GM12864 (cell line): Measurements from ENCODE around the gene UBTF.

Experiments used
- DNase-seq: peaks from one replicate; pipeline ENCODE4 v3.0.0-alpha.2; 2011; ENCODE audit warnings: low read depth
- H3K4me3 ChIP-seq: 2 replicates; pipeline ENCODE4 v1.5.1; 2011; ENCODE audit warnings: mild to moderate bottlenecking, low read depth, low read length, control low read depth
- TF ChIP-seq, protein P1 (sequence below): IDR thresholded peaks from 2 replicates; pipeline ENCODE4 v1.5.1; 2011; ENCODE audit warnings: low read depth, mild to moderate bottlenecking, moderate library complexity, low read length, control low read depth, inconsistent platforms; ENCODE audit errors: missing control alignments

The UBTF gene

DNA sequence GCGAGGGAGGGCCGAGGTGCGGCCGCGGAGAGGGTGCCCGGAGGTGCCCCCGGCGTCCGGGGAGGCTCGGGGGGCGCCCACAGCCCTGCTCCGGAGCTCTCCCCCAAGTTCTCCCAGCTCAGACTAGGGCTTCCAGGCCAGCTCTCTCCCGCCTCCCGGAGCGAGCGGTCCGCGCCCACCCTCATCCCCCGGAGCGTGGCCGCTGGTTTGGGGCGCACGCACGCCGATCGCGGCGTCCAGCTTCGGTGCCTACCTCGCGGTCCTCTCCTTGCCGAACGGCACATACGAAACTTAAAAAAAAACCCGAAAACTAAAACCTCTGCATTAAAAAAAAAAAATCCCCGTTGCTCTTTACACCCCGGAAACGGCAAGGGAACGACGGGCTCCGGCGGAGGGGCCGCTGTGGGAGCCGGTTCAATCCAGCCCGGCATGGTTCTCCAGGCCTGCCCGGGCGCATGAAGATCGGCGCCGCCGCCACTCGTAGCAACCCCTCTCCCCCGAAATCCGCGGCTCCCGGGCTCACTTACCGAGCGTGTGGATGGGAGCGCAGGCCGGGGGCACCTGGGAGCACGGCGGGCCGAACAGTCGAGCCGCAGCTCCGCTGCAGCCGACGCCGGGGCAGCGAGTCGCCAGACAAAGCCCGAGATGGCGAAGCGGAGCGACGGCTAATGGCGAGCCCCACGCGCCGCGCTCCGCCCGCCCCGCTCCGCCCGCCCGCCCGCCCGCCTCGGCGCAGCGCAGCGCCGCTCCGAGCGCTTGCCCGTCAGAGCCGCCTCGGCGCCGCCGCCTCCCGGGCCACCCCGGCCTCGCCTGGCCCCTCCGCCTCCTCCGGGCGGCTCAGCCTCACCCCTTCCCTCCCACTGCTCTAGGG, 973 bp upstream of the UBTF start:
- DNase-seq = no peak
- H3K4me3 ChIP-seq = peak overlapping the region; percentile 87
- TF ChIP-seq, protein P1, sequence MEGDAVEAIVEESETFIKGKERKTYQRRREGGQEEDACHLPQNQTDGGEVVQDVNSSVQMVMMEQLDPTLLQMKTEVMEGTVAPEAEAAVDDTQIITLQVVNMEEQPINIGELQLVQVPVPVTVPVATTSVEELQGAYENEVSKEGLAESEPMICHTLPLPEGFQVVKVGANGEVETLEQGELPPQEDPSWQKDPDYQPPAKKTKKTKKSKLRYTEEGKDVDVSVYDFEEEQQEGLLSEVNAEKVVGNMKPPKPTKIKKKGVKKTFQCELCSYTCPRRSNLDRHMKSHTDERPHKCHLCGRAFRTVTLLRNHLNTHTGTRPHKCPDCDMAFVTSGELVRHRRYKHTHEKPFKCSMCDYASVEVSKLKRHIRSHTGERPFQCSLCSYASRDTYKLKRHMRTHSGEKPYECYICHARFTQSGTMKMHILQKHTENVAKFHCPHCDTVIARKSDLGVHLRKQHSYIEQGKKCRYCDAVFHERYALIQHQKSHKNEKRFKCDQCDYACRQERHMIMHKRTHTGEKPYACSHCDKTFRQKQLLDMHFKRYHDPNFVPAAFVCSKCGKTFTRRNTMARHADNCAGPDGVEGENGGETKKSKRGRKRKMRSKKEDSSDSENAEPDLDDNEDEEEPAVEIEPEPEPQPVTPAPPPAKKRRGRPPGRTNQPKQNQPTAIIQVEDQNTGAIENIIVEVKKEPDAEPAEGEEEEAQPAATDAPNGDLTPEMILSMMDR = no peak

GRCh38 chr17:44219108-44219615, 313 bp downstream of the UBTF start:
- no peak for DNase-seq
- peak overlapping the region; percentile 87 for H3K4me3 ChIP-seq
- TF ChIP-seq, protein P1 = peak; percentile 58

DNA sequence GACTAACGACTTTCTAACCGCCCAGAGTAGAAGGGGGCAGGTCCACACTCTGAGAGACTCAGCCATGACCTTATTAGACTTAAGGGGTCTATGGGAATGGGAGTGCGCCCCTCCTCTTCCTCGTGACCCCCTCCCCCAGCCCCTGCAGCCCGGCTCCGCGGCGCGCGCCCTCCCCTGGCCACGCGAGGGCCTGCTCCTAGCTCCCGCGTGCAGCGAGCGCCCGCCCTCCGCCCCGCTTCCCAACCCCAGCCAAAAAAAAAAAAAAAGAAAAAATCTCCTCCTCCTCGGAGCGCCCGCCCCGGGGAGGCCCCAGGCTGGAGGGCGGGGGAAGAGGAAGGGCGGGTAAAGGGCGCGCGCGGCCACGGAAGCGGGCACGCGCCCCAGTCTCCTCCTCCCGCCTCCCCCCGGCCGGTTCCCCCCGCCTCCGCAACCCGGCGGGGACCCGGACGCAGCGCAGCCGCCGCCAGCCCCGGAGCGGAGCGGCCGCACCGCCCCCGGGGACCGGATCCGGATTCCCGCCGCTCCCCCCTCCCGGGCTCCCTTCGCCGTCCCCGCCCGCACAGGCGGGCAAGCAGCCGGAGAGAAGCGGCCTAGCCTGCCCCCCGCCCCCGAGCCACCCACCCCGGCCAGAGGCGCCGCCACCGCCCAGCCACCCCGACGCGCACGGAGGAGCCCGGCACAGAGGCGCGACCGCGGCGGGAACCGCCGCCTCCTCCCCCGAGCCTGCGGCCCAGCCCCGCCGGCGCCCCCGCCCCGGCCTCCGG, 949 bp downstream of the UBTF start:
- peak overlapping the region; percentile 87 for H3K4me3 ChIP-seq
- DNase-seq = peak; percentile 54
- TF ChIP-seq, protein P1 = peak; percentile 63

DNA sequence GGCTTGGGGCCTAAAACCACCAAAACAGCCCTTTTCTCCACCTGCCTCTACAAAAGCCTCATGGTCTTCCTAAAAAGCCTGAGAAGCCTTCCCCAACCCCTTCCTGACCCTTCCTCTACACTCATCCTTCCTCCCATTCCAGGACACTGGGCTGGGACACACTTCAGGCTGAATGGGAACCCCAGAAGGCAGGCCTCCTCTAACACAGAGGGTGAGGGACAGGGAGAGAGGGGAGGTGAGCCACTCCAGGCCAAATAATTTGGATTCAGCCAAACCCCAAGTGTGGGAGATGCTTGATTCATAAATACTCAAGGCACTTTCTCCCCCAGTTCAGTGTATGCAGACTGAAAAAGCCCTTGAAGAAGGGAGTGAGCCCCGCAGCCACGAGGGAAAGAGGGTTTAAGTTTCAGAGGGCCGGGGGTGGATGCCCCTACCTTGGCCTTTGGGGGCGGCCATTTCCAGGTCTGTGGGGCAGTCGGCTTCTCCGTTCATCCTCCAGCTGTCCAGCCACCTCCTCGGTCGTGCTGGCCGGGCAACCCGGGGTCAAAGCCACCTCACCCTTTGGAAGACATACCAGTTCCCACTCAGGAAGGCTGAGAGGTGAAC, 1.6 kb downstream of the UBTF start:
- TF ChIP-seq, protein P1 = no peak
- peak overlapping the region; percentile 68 for H3K4me3 ChIP-seq
- DNase-seq = no peak

DNA sequence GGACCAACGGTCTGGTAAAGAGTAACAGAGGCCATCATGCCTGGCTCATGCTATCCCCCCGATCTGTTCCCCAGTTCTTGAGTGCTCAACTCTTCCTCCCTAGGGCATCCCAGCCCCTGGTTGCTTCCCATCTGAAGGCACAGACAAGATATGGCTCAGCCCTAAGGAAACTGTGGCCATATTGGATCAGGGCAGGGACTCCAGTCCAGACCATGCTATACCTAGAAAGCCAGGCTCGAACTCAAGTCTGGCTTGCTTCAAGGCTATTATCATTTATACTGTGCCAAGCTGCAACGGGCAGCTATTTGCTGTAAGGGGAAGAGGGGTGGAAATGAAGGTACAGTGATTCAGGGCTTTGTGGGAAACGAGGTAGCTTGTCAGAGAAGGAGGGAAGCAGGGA, 2.8 kb downstream of the UBTF start:
- H3K4me3 ChIP-seq = peak overlapping the region; percentile 68
- DNase-seq = no peak
- TF ChIP-seq, protein P1 = no peak

- TF ChIP-seq, protein P1 = no peak
- peak; percentile 67 for DNase-seq
- peak overlapping the region; percentile 68 for H3K4me3 ChIP-seq
These were observed 3.3 kb downstream of the UBTF start for GRCh38 chr17:44216173-44216572.
